GM23248 (cell line): ENCODE data around the gene NRP1.

Experiments used
- EZH2 ChIP-seq: fragments of 200-600 bp; sonication (generic); IDR thresholded peaks from 2 replicates; pipeline ENCODE4 v1.6.1; 2018; ENCODE audit warnings: antibody characterized with exemption, mild to moderate bottlenecking; ENCODE audit not compliant: insufficient read depth, poor library complexity, severe bottlenecking
- EZH2phosphoT487 ChIP-seq: fragments of 200-600 bp; sonication (generic); IDR thresholded peaks from 2 replicates; pipeline ENCODE4 v1.6.1; 2018; ENCODE audit warnings: antibody characterized with exemption, moderate library complexity, mild to moderate bottlenecking, low read depth; ENCODE audit not compliant: insufficient read depth

- TF ChIP-seq EZH2 (no peak), EZH2phosphoT487 (no peak)
Measured at GRCh38 chr10:33141251-33141650, 193.2 kb downstream of the NRP1 start.
